Measurements from ENCODE around the gene SMYD2.
A peak's percentile ranks its signal among the peaks of the same experiment; 100 is the strongest.

SMYD2 gene

GRCh38 chr1:214303141-214303930, 22.4 kb downstream of the SMYD2 start:
- DNase-seq = no peak

DNA sequence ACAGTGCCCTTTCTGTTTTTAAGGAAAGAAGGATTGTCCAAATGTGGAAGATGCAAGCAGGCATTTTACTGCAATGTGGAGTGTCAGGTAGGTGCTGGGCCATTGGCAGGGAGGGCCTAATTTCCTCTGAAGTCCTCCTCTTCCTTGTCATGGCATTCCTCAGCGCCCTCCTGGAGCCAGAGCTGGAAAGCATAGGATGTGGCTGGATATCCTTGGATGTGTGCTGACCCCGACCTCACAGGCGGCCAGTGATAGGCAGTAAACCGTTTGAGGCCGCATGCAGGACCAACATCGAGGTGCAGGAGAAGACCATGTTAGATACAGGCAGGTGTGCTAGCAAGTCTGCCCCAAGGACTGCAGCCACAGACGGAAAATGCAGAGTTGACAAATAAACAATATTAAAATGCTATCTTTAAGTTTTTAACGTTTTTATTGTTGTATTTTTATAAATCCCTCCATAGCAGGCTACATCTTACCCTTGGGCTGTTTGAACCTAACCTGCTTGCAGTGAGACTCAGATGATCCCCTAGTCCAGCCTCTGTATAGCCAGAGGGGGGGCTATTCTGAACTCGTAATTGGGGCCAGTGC, 24.3 kb downstream of the SMYD2 start:
- DNase-seq = no peak

DNA sequence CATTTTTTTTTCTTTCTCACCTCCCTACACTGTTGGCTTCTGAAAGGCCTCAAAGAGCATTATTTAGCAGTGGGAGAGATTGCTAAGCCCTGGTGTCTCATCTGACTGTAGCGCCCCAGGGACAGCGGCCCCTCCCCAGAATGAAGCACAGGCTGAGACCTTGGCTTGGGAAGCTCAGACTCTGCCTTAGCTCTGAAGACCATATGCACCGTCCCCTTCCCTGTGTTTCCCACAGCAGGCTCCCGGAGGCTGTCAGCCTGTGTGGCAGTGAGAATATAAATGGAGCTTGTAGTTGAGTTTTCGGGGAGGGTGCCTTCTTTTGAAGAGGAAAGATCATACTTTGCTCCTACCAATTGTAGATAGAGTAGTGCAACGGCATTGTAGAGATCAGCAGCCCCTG, 25.3 kb downstream of the SMYD2 start:
- no peak for DNase-seq

GRCh38 chr1:214310010-214310409, 29.1 kb downstream of the SMYD2 start:
- no peak for DNase-seq

GRCh38 chr1:214310777-214311690, 30.1 kb downstream of the SMYD2 start:
- DNase-seq = no peak

GRCh38 chr1:214312530-214313051, 31.6 kb downstream of the SMYD2 start:
- no peak for DNase-seq

GRCh38 chr1:214314178-214314843, 33.4 kb downstream of the SMYD2 start:
- DNase-seq = no peak

DNA sequence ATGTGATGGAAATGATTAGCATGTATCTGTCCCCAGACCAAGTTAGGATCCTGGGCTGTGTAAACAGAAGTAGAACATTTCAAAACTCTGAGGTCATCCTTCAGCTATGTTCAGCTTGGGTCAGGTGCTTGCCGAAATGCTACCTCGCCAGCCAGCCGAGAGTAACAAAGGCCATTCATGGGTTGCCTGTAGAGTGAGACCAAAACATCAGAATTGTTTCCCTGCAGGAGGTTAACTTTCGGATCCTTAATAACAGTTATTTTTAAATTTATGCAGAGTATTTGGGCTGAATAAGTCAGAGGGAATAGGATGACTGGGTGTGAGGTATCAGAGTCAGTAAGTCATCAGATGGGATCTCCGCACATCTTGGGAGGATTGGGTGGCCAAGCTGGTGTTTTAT, 35.6 kb downstream of the SMYD2 start:
- no peak for DNase-seq

DNA sequence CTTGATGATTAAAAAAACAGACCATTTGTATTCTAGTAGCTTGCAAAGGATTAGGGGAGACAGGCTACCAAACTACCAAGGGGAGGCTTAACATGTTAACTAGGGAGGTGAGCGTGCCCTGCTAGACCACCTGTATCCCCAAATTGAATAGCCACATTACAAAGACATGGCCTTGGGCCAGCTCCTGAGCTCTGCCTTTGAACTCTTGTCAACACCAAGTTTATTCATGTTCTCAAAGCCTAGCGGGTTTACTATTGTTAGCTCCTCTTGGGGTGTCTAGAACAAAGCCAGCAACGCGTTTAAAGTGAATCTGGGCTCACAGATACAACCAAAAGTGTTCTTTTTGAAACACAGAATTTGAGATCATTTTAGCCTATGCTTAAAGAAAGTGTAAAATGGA, 36.3 kb downstream of the SMYD2 start:
- DNase-seq = no peak

DNA sequence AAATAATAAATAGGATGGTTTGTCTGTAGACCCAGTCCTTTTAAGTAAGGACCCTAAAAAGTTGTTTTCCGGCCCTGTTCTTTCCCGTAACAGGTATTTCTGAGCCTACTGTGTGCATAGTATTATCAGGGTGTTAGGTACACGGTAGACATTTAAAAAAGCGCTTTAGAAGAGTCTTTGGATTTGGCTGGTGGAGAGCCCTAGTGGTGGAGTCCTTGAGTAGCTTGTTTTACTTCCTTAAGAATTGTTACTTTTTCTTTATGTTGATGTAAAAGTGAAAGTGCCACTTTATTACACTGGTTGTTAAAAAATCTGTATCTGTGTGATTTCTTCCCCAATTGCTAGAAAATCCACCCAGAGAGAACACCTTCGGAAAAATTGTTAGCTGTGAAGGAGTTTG, 36.8 kb downstream of the SMYD2 start:
- no peak for DNase-seq

DNA sequence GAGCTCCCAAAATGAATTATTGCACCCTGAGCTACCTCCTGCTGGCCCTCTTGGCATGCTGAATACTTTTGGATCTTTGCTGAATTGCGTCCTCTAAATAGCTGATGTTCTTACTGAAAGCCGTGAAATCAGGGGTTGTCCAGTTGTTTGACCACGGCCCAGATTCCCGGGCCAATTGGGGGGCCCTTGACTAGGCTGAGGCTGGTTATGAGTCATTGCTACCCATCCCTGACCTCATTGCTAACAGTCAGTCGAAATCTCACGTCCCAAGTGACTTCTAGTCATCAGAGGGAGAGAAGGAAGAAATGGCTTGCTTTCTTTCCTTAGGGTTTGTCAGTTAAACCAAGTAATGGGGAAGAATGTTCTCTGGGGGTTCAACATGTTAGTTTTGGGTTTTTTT, 37.4 kb downstream of the SMYD2 start:
- no peak for DNase-seq

DNA sequence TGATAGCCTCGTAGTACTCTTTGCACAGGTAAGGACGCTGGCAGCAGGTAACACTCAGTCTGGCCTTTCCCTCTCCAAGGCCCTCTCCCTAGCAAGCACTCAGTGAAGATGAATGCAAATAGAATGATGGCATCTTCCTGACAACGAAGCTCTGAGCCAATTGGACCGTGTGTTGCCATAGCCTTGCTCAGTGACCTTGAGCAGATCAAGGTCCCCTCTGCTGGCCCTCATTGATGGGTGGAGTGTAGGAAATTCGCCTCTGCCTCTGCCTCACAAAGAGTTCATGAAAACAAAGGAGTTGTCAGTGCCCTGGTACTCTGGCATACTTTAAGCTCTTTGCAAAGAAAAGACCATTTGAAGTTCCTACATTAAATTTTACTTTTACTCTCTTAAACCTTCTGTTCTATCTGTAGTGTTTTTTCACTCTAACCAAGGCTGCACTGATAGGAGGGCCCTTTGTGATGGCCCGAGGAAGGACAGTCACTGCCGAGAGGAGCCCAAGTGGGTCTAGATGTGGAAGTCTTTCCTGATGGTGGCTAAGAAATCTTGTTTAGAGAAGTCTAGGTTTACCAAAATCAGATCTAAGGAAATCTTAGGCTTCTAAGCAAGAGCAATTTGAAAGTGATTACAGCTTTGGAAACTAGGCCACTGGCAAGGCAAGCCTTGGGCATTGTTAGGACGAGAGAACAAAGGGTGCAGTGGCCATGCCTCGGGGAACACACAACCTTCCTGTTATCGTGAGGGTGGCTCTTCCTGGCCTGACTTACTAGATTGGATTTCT, 38.2 kb downstream of the SMYD2 start:
- DNase-seq = no peak

DNA sequence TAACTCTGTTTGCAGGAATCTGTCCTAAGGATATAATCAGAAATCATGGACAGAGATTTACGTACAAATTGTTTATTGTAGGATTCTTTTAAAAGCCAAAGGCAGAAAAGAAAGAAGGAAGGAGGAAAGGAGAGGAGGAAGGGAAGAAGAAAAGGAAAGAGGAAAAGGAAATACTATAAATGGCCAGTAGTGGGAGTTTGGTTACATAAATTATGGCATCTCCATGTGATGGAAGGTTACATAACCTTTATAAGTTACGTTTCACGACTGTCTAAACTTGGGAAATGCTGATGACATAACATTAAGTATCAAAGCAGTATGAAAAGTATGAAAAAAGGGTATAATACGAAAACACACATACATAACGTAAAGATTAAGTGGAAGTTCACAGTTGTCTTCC, 39.0 kb downstream of the SMYD2 start:
- no peak for DNase-seq

- no peak for DNase-seq
These were observed 40.9 kb downstream of the SMYD2 start for GRCh38 chr1:214321705-214322453.

DNA sequence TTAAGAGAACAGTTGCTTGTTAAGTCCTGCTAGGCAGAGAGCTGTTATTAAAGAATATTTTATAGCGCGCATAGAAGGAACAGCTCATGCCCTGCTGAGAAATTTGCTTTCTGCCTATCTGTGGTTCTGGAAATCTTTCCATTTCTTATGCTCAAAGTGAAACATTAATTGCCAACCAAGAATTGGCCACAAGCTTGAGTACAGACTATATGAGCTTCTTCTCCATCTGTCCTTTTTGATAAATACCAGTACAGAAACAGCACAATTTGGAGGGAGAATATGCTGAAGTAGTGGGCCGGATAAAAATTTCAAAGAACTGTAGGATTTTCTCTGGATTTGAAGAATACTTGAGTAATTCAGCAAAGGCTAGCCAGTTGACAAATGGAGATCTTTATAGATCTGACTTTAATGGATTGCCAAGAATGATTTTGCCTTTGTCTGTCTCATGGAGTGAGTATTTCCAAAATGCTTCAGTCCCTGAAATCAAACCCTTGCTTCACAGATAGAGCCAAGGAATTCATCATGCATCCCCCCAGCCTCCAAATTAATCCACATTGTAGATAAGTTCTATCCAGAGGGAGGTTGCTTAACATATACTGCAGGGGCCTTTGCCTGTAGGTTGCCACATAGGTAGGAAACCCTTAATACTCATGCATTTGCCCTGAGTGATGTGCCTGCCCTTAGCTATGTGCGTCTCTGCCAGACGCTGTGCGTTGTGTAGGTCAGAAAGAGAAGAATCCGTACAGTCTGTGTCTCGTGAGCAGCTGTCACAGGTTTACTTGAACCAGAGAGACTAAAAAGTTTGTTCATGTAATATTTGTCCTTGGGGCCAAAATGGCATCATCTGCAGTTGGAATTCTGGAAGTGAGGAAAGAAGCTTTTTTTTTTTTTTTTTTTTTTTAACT, 44.2 kb downstream of the SMYD2 start:
- DNase-seq = no peak

DNA sequence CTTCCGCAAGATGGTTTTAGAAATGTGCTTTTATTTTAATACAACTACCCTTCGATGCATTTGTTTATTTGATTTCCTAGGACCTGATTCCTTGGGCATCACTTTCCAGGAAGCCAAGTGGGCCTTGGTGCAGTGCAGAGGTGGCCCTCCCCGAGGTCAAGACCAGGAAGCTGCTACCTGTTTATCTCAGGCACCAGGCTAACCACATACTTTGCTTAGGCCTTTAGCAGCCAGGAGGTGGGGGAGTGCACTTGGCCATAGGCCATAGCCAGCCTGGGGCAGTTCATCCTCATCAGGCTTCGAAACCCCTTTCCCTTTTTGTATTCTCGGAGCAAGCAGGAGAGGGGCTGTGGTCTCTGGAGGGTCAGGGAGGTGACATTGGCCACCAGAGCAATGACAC, 45.4 kb downstream of the SMYD2 start:
- no peak for DNase-seq

- no peak for DNase-seq
These were observed 46.6 kb downstream of the SMYD2 start for GRCh38 chr1:214327514-214327913.

GRCh38 chr1:214328770-214329469, 48.0 kb downstream of the SMYD2 start:
- peak; percentile 64 to 71 for DNase-seq

GRCh38 chr1:214329470-214330220, 48.7 kb downstream of the SMYD2 start:
- no peak for DNase-seq

Data from SHP77 (cell line).